GM12891 (cell line): ENCODE measurements around the gene HOMER1.
A peak's percentile ranks its signal among the peaks of the same experiment; 100 is the strongest.

Experiments
- DNase-seq: peaks from one replicate; pipeline ENCODE4 v3.0.0; 2011; ENCODE audit warnings: low spot score; ENCODE audit not compliant: insufficient read length
- FAIRE-seq: peaks from 2 replicates; lab custom pipeline; 2011; peaks lifted over from hg19 to GRCh38; lab: Jason Lieb, UNC
- PAX5 ChIP-seq: IDR thresholded peaks from 2 replicates; pipeline ENCODE4 v1.6.1; 2011; ENCODE audit warnings: low read length, moderate library complexity, mild to moderate bottlenecking; ENCODE audit not compliant: insufficient read depth, severe bottlenecking
- POLR2A ChIP-seq: IDR thresholded peaks from 2 replicates; pipeline ENCODE4 v1.6.1; 2011; ENCODE audit warnings: low read depth, low read length, control low read depth
- POLR2AphosphoS5 ChIP-seq: IDR thresholded peaks from 2 replicates; pipeline ENCODE4 v1.6.1; 2011; ENCODE audit warnings: low read depth, low read length, control low read depth
- POU2F2 ChIP-seq: IDR thresholded peaks from 2 replicates; pipeline ENCODE4 v1.6.1; 2011; ENCODE audit warnings: low read depth, mild to moderate bottlenecking, control low read depth, low read length, moderate library complexity
- SPI1 ChIP-seq: IDR thresholded peaks from 2 replicates; pipeline ENCODE4 v1.6.1; 2011; ENCODE audit warnings: low read depth, low read length, control low read depth
- TAF1 ChIP-seq: IDR thresholded peaks from 2 replicates; pipeline ENCODE4 v1.6.1; 2011; ENCODE audit warnings: low read depth, low read length, control low read depth

Gene HOMER1

DNA sequence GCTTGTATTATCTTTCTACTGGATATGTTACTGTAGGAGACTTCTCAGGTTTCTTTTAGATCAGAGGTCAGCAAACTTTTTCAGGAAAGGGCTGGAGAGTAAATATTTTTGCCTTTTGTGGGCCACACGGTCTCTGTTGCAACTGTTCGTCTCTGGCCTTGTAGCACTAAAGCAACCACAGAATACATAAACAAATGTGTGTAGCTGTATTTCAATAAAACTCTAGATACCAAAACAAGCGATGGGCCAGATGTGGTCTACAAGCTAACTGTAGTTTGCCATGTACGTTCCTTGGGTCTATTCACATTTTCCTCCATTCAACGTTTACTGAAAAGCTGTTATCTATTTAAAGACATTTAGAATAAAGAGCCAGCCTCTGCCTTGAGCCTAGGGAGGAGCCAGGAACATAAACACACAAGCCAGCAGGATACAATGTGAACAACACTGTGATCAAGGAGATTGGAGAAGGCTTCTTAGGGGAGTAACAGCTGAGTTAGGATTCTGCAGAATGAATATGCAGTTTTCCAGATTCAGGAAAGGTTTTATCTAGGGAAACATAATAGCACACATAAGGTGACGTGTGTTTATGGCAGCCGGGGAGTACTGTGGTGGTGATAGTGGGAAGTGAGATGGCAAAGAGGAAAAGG lies 33.0 kb upstream of the HOMER1 start:
- FAIRE-seq (no peak), DNase-seq (no peak)
- TF ChIP-seq SPI1 (no peak), POLR2AphosphoS5 (no peak)

- DNase-seq = no peak
- TF ChIP-seq SPI1 = no peak
- TF ChIP-seq POU2F2 = no peak
- TF ChIP-seq PAX5 = no peak
- TF ChIP-seq POLR2A = no peak
- TF ChIP-seq POLR2AphosphoS5 = no peak
- TF ChIP-seq TAF1 = no peak
- no peak for FAIRE-seq
Measured at GRCh38 chr5:79544131-79544530, 30.2 kb upstream of the HOMER1 start.

GRCh38 chr5:79540939-79541338 lies 27.0 kb upstream of the HOMER1 start:
- DNase-seq (no peak), FAIRE-seq (no peak)
- TF ChIP-seq TAF1 (no peak), POLR2A (no peak), PAX5 (no peak), POLR2AphosphoS5 (no peak), SPI1 (no peak), POU2F2 (no peak)

DNA sequence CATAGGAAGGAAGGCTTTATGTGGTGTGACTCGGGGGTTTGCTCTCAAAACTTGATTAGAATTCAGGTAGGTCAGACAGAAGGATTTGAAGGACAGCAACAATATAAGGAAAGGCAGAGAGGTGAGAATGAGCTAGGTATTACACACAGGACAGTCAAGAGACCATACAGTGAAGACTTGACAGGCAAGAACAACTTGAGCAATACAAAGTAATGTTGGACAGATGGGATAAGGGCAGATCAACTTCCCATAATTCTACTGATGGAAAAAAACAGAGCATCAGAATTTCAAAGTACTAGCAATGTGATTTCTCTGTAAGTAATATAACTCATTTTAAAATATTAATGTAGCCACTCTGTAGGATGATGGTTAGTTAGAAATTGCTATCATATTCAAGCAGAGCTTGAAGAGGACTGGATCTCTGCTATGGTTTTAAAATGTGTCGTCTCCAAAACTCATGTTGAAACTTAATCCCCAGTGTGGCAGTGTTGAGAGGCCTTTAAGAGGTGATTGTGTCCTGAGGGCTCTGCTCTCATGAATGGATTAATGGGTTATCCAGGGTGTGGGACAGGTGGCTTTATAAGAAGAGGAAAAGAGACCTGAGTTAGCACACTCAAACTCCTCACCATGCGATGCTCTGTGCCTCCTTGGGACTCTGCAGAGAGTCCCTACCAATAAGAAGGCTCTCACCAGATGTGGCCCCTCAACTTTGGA lies 22.4 kb upstream of the HOMER1 start:
- no peak for DNase-seq
- no peak for FAIRE-seq
- no peak for TF ChIP-seq SPI1
- no peak for TF ChIP-seq POLR2A
- no peak for TF ChIP-seq TAF1
- no peak for TF ChIP-seq POU2F2
- TF ChIP-seq POLR2AphosphoS5 = no peak
- TF ChIP-seq PAX5 = no peak

DNA sequence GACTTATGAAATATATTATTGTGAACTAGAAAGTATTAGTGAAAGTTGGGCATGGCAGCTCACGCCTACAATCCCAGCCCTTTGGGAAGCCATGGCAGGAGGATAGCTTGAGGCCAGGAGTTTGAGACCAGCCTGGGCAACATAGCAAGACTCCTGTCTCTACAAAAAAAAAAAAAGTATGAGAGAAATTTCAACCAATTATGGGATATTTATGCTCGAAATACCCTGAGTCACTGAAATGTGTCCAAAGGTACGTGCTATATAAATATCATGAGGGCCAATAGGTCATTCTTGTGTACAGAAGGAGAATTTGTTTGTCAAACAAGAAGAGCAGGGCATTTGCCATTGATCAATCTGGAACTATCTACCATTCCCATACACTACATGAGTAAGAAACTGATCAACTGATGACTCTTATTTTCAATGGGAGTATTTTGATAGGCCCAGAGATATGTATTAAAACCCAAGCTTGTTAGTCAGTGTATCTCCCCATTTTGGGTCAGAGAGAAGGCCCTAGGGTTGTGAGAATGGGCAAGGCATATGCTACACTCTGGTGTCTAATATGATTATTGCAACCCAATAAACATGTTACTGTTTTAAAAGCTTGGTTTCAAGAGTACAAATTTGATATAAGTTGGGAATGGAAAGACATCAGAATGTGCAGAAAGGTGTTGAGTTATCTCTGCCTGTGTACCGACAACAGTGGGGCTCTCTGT lies 21.7 kb upstream of the HOMER1 start:
- DNase-seq (no peak), FAIRE-seq (peak; percentile 48)
- TF ChIP-seq SPI1 = no peak
- no peak for TF ChIP-seq POLR2A
- no peak for TF ChIP-seq POLR2AphosphoS5
- no peak for TF ChIP-seq PAX5
- no peak for TF ChIP-seq POU2F2
- TF ChIP-seq TAF1 = no peak

DNA sequence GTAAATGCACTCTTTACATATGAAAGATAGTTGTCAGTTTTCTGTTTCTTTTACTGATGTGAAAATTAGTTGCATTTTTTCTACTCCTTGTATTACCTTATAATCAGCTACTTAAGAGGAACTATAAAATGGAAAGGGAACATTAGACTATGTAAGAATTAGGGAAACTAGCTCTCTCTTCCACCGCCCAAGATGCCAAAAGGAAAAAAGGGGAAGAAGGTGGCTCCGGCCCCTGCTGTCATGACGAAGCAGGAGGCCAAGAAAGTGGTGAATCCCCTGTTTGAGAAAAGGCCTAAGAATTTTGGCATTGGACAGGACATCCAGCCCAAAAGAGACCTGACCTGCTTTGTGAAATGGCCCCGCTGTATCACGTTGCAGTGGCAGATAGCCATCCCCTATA lies 15.2 kb upstream of the HOMER1 start:
- TF ChIP-seq TAF1 (no peak), POLR2AphosphoS5 (no peak), SPI1 (no peak), POLR2A (no peak), POU2F2 (no peak), PAX5 (no peak)
- DNase-seq (no peak), FAIRE-seq (no peak)

DNA sequence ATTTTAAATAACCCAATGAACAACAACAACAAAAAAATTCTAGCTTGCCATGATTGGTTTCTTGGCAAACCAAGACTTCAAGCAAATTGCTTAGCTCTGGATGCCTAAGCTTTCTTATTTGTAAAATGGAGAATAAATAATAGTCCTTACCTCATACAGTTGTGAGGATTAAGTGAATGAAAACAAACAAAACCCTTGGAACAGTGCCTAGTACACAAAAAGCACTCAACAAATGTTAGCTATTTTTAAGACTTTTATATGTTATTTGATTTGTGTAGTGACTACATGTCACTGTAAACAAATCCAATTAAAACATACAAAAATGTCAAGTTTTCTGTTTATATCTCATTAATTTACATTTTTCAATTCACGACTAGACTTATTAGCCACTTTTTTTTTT lies 13.5 kb upstream of the HOMER1 start:
- DNase-seq (no peak), FAIRE-seq (no peak)
- TF ChIP-seq POLR2A (no peak), SPI1 (no peak), TAF1 (no peak), PAX5 (no peak), POLR2AphosphoS5 (no peak), POU2F2 (no peak)

GRCh38 chr5:79526928-79527327 lies 13.0 kb upstream of the HOMER1 start:
- no peak for TF ChIP-seq SPI1
- TF ChIP-seq POLR2A = no peak
- no peak for TF ChIP-seq TAF1
- no peak for TF ChIP-seq PAX5
- no peak for TF ChIP-seq POLR2AphosphoS5
- no peak for TF ChIP-seq POU2F2
- DNase-seq = no peak
- no peak for FAIRE-seq

- no peak for TF ChIP-seq POLR2AphosphoS5
- no peak for TF ChIP-seq PAX5
- no peak for TF ChIP-seq POU2F2
- TF ChIP-seq POLR2A = no peak
- DNase-seq = no peak
- no peak for FAIRE-seq
Measured at GRCh38 chr5:79526493-79526892, 12.6 kb upstream of the HOMER1 start.
